K562 (cell line): ENCODE measurements around the gene OR2W3. TPM values are rescaled to one million over a fixed set of nuclear protein-coding genes. Genes with fewer than 3 reads are reported as not detected.

Experiments
- HNRNPL ChIP-seq: fragments of 200-400 bp; formaldehyde crosslinking; IDR thresholded peaks from 2 replicates; pipeline ENCODE4 v1.6.1; 2017; ENCODE audit warnings: low read depth, mild to moderate bottlenecking, low read length
- NR2C2 ChIP-seq, 2 experiments: fragments of 200-800 bp in 1 of 2; sonication (Bioruptor generic) in 1 of 2; sonication (generic) in 1 of 2; formaldehyde crosslinking in 1 of 2; IDR thresholded peaks; 2 replicates each; pipeline versions ENCODE4 v1.6.1 to v1.8.0; 2016 to 2022; ENCODE audit warnings: mild to moderate bottlenecking in 1 of 2, missing compliant biosample characterization in 1 of 2, missing genetic modification characterization in 1 of 2, missing genetic modification reagents in 1 of 2
- TEAD1 ChIP-seq, 2 experiments: fragments of 450-650 bp in 1 of 2; sonication (generic) in 1 of 2; formaldehyde crosslinking; IDR thresholded peaks; 2 replicates each; pipeline versions ENCODE4 v1.4.0 to v1.8.0; 2020 to 2022; ENCODE audit warnings: mild to moderate bottlenecking in 2 of 2, missing genetic modification reagents in 1 of 2
- ZNF311 ChIP-seq: fragments of 250-450 bp; sonication (Bioruptor Pico); IDR thresholded peaks from 2 replicates; pipeline ENCODE4 v1.4.0; 2020; ENCODE audit warnings: mild to moderate bottlenecking, moderate library complexity
- ZNF318 ChIP-seq, 2 experiments: fragments of 450-650 bp; IDR thresholded peaks; 2 replicates each; pipeline ENCODE4 v1.6.1; 2016; ENCODE audit warnings: mild to moderate bottlenecking in 2 of 2, borderline replicate concordance in 1 of 2, low read depth in 1 of 2, moderate library complexity in 1 of 2
- ZNF586 ChIP-seq: fragments of 450-650 bp; formaldehyde crosslinking; conservative IDR thresholded peaks from 2 replicates; pipeline ENCODE4 v1.4.0; 2020; ENCODE audit warnings: mild to moderate bottlenecking, moderate library complexity
- polyA plus RNA-seq, 8 experiments: library from polyadenylated mRNA; depleted of rRNA in 4 of 8; stranded (reverse) in 5 of 8; unstranded in 3 of 8; fragments of >200 nt; fragmentation: Nextera tagmentation in 2 of 8; fragmentation: Illumina TruSeq in 1 of 8; extraction: Ambion mirVana in 2 of 8; extraction: Trizol in 1 of 8; gene quantifications; 2 replicates each; pipeline versions ENCODE4 v1.2.1 to v1.2.3, GENCODE V29; 2011 to 2014; ENCODE audit warnings: inconsistent platforms in 1 of 8, missing spikeins in 1 of 8
- total RNA-seq, 7 experiments: library from RNA; depleted of rRNA in 6 of 7; stranded (reverse); fragments of >200 nt in 6 of 7; fragmentation: Illumina TruSeq in 2 of 7; extraction: Trizol in 2 of 7; gene quantifications; 2 replicates each; pipeline versions ENCODE4 v1.2.1 to v1.2.3, GENCODE V29; 2011 to 2021; ENCODE audit warnings: low replicate concordance in 1 of 7
- TF ChIP-seq, protein P1 (sequence below): fragments of 250-450 bp; sonication (Bioruptor Pico); IDR thresholded peaks from 2 replicates; pipeline ENCODE4 v1.5.0; 2020; ENCODE audit warnings: mild to moderate bottlenecking, borderline replicate concordance

Gene OR2W3
- total and polyA plus RNA-seq, 9 of the 15 experiments (the other 6 are each of a cell fraction or from before 2014, with no cell fraction given): 0.67 to 7.6 (median 3.7) TPM

- TF ChIP-seq ZNF318 (IDR thresholded peaks at IDR 0.05; ENCODE audit: borderline replicate concordance in 1 of 2, low read depth in 1 of 2): peak in 1 of 2 experiments; percentile 69; a peak in 2 of 4 replicates
- TF ChIP-seq ZNF586 (CRISPR knock-in tag): no peak
- TF ChIP-seq NR2C2 (CRISPR knock-in tag; IDR thresholded peaks at IDR 0.05): no peak
- TF ChIP-seq NR2C2 (tag; IDR thresholded peaks at IDR 0.05): peak; percentile 27; the same call in 1 of the 2 replicates
- no peak for TF ChIP-seq HNRNPL
- TF ChIP-seq TEAD1 (CRISPR knock-in tag; IDR thresholded peaks at IDR 0.05): 0 out of 4 replicates have a peak, but pooled peaks of 1 of the 2 experiments have one; percentile 38
- peak; percentile 63; the same call in 1 of the 2 replicates for TF ChIP-seq ZNF311 (CRISPR knock-in tag)
- TF ChIP-seq, protein P1, sequence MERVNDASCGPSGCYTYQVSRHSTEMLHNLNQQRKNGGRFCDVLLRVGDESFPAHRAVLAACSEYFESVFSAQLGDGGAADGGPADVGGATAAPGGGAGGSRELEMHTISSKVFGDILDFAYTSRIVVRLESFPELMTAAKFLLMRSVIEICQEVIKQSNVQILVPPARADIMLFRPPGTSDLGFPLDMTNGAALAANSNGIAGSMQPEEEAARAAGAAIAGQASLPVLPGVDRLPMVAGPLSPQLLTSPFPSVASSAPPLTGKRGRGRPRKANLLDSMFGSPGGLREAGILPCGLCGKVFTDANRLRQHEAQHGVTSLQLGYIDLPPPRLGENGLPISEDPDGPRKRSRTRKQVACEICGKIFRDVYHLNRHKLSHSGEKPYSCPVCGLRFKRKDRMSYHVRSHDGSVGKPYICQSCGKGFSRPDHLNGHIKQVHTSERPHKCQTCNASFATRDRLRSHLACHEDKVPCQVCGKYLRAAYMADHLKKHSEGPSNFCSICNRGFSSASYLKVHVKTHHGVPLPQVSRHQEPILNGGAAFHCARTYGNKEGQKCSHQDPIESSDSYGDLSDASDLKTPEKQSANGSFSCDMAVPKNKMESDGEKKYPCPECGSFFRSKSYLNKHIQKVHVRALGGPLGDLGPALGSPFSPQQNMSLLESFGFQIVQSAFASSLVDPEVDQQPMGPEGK (CRISPR knock-in tag): no peak; the same call in 1 of the 2 replicates
These were observed 11.2 kb downstream of the OR2W3 start (continued) for GRCh38 chr1:247906504-247907047.
